Fibroblast of lung (primary cell): ENCODE measurements around the gene HMGXB4. TPM values are rescaled to one million over a fixed set of nuclear protein-coding genes. Genes with fewer than 3 reads are reported as not detected.

Source experiments
- DNase-seq, 2 donors: peaks; one replicate each; pipeline versions ENCODE4 v3.0.0 to v3.0.0-alpha.2; 2010; ENCODE audit warnings: low read depth in 2 of 2
- H2AFZ ChIP-seq: 2 replicates; pipeline ENCODE4 v1.5.1; 2012; ENCODE audit warnings: low read length, control low read depth, inconsistent platforms
- H3K27ac ChIP-seq: 2 replicates; pipeline ENCODE4 v1.5.1; 2011; ENCODE audit warnings: low read length, control low read depth; ENCODE audit not compliant: insufficient read depth
- H3K27me3 ChIP-seq: 2 replicates; pipeline ENCODE4 v1.5.1; 2011; ENCODE audit warnings: mild to moderate bottlenecking, low read length; ENCODE audit not compliant: control insufficient read depth, insufficient read depth
- H3K36me3 ChIP-seq: 2 replicates; pipeline ENCODE4 v1.5.1; 2011; ENCODE audit warnings: low read length; ENCODE audit not compliant: control insufficient read depth, insufficient read depth
- H3K4me1 ChIP-seq: 2 replicates; pipeline ENCODE4 v1.5.1; 2011; ENCODE audit warnings: low read length; ENCODE audit not compliant: control insufficient read depth, insufficient read depth; ENCODE audit errors: extremely low read depth
- H3K4me2 ChIP-seq: 2 replicates; pipeline ENCODE4 v1.5.1; 2011; ENCODE audit warnings: low read length, control low read depth; ENCODE audit not compliant: insufficient read depth; ENCODE audit errors: extremely low read depth
- H3K4me3 ChIP-seq, 4 experiments: fragments of 200-600 bp in 1 of 4; sonication (generic) in 1 of 4; replicated peaks in 1 of 4; 2 replicates each; pipeline ENCODE4 v1.5.1; 2011 to 2016; ENCODE audit warnings: low read length in 4 of 4, low read depth in 3 of 4, mild to moderate bottlenecking in 3 of 4, control low read depth in 2 of 4, inconsistent platforms in 1 of 4, mixed read lengths in 1 of 4; ENCODE audit not compliant: insufficient read depth in 1 of 4; ENCODE audit errors: control extremely low read depth in 1 of 4
- H3K79me2 ChIP-seq: 2 replicates; pipeline ENCODE4 v1.5.1; 2012; ENCODE audit warnings: mild to moderate bottlenecking, low read length, inconsistent platforms; ENCODE audit not compliant: control insufficient read depth, insufficient read depth
- H3K9ac ChIP-seq: 2 replicates; pipeline ENCODE4 v1.5.1; 2011; ENCODE audit warnings: mild to moderate bottlenecking, low read length, control low read depth; ENCODE audit not compliant: insufficient read depth
- H3K9me3 ChIP-seq: 2 replicates; pipeline ENCODE4 v1.5.1; 2012; ENCODE audit warnings: low read depth, low read length; ENCODE audit not compliant: control insufficient read depth, insufficient read depth
- H4K20me1 ChIP-seq: 2 replicates; pipeline ENCODE4 v1.5.1; 2011; ENCODE audit warnings: low read length; ENCODE audit not compliant: control insufficient read depth, insufficient read depth; ENCODE audit errors: extremely low read depth
- CTCF ChIP-seq, 2 donors: IDR thresholded peaks in 1 of 2; conservative IDR thresholded peaks in 1 of 2; 1 replicate in 1 of 2; 2 replicates in 1 of 2; pipeline ENCODE4 v1.5.1; 2011 to 2012; ENCODE audit warnings: low read length in 2 of 2, control low read depth in 1 of 2, inconsistent platforms in 1 of 2, low read depth in 1 of 2, mild to moderate bottlenecking in 1 of 2
- EZH2 ChIP-seq: IDR thresholded peaks from 2 replicates; pipeline ENCODE4 v1.5.1; 2012; ENCODE audit warnings: low read length, control low read depth, mild to moderate bottlenecking; ENCODE audit errors: missing control alignments
- polyA plus RNA-seq, 2 donors: library from polyadenylated mRNA; depleted of rRNA in 1 of 2; stranded (reverse) in 1 of 2; unstranded in 1 of 2; fragments of >200 nt; gene quantifications; 2 replicates each; pipeline ENCODE4 v1.2.1, GENCODE V29; 2011 to 2012; ENCODE audit warnings: missing spikeins in 1 of 2
- total RNA-seq: library from RNA; depleted of rRNA; stranded (reverse); fragments of >200 nt; gene quantifications from 2 replicates; pipeline ENCODE4 v1.2.1, GENCODE V29; 2014

Gene HMGXB4
- total and polyA plus RNA-seq, 2 donors (not counting 1 experiment from before 2014, with no cell fraction given): 17.3 to 31.2 TPM

GRCh38 chr22:35324762-35325161 lies 67.5 kb downstream of the HMGXB4 start:
- peaks cover 19% of the 10 kb centered on the region for H3K36me3 ChIP-seq

GRCh38 chr22:35325209-35325608 lies 67.9 kb downstream of the HMGXB4 start:
- no peak overlapping the region for H3K9ac ChIP-seq
- H3K27me3 ChIP-seq: no peaks in the 10 kb centered on the region
- no peaks in the 10 kb centered on the region for H3K9me3 ChIP-seq
- peaks cover under 1% of the 10 kb centered on the region for H3K4me1 ChIP-seq
- TF ChIP-seq EZH2 (no peak), CTCF (conservative IDR thresholded peaks at IDR 0.05 in 1 of 2, IDR thresholded peaks at IDR 0.05 in 1 of 2; ENCODE audit: low read depth in 1 of 2, low read length in 2 of 2) (no peak)
- no peaks in the 10 kb centered on the region for H4K20me1 ChIP-seq
- DNase-seq: no peak
- H3K79me2 ChIP-seq: no peaks in the 10 kb centered on the region
- no peak overlapping the region for H3K27ac ChIP-seq
- H3K4me3 ChIP-seq: no peak overlapping the region
- peaks cover 19% of the 10 kb centered on the region for H3K36me3 ChIP-seq
- no peak overlapping the region for H3K4me2 ChIP-seq
- H2AFZ ChIP-seq: no peak overlapping the region

More at GRCh38 chr22:35324762-35325161, 67.5 kb downstream of the HMGXB4 start:
- no peak overlapping the region for H3K4me2 ChIP-seq
- no peak overlapping the region for H3K9ac ChIP-seq
- no peaks in the 10 kb centered on the region for H3K4me1 ChIP-seq
- H3K79me2 ChIP-seq: no peaks in the 10 kb centered on the region
- DNase-seq: no peak
- TF ChIP-seq EZH2 (no peak), CTCF (conservative IDR thresholded peaks at IDR 0.05 in 1 of 2, IDR thresholded peaks at IDR 0.05 in 1 of 2; ENCODE audit: low read depth in 1 of 2, low read length in 2 of 2) (no peak)
- H3K9me3 ChIP-seq: no peaks in the 10 kb centered on the region
- H2AFZ ChIP-seq: no peak overlapping the region
- H3K27me3 ChIP-seq: no peaks in the 10 kb centered on the region
- no peak overlapping the region for H3K4me3 ChIP-seq
- H4K20me1 ChIP-seq: no peaks in the 10 kb centered on the region
- no peak overlapping the region for H3K27ac ChIP-seq

GRCh38 chr22:35326854-35327562 lies 69.7 kb downstream of the HMGXB4 start:
- no peak overlapping the region for H3K9ac ChIP-seq
- H3K4me1 ChIP-seq: peaks cover 5% of the 10 kb centered on the region
- H3K4me3 ChIP-seq: no peak overlapping the region
- no peak overlapping the region for H3K27ac ChIP-seq
- H3K9me3 ChIP-seq: no peaks in the 10 kb centered on the region
- peaks cover 21% of the 10 kb centered on the region for H3K36me3 ChIP-seq
- TF ChIP-seq CTCF (conservative IDR thresholded peaks at IDR 0.05 in 1 of 2, IDR thresholded peaks at IDR 0.05 in 1 of 2; ENCODE audit: low read depth in 1 of 2, low read length in 2 of 2) (no peak), EZH2 (no peak)
- H3K79me2 ChIP-seq: no peaks in the 10 kb centered on the region
- no peak for DNase-seq
- no peak overlapping the region for H2AFZ ChIP-seq
- no peaks in the 10 kb centered on the region for H4K20me1 ChIP-seq
- no peak overlapping the region for H3K4me2 ChIP-seq
- no peaks in the 10 kb centered on the region for H3K27me3 ChIP-seq
